Activated T-cell treated with anti-CD3 and anti-CD28 coated beads, Interleukin-2, amount 50 U/mL, for 24 hours (primary cell): ENCODE data around the gene PRR29.
A peak's percentile ranks its signal among the peaks of the same experiment; 100 is the strongest.
"Not testable (repeated sequence)": the region's sequence is repeated elsewhere in the genome, so short reads cannot be mapped to it uniquely, and the experiment has no call there.

ENCODE experiments used
- DNase-seq: peaks from one replicate; pipeline ENCODE4 v3.0.0-alpha.2; 2020
- H3K27ac Mint-ChIP-seq: 2 replicates; pipeline ENCODE4 v1.8.0; 2020; ENCODE audit warnings: mild to moderate bottlenecking, mixed read lengths
- H3K27me3 Mint-ChIP-seq: 2 replicates; pipeline ENCODE4 v1.8.0; 2020; ENCODE audit warnings: mixed read lengths
- H3K36me3 Mint-ChIP-seq: 2 replicates; pipeline ENCODE4 v1.8.0; 2020; ENCODE audit warnings: low read depth, mixed read lengths
- H3K4me1 Mint-ChIP-seq: 2 replicates; pipeline ENCODE4 v1.8.0; 2020; ENCODE audit warnings: low read depth, mixed read lengths
- H3K4me3 Mint-ChIP-seq: 2 replicates; pipeline ENCODE4 v1.8.0; 2020; ENCODE audit warnings: mild to moderate bottlenecking, moderate library complexity, mixed read lengths
- H3K9me3 Mint-ChIP-seq: 2 replicates; pipeline ENCODE4 v1.8.0; 2020; ENCODE audit warnings: mixed read lengths

Gene PRR29

GRCh38 chr17:63966646-63967264 lies 31.4 kb upstream of the PRR29 start:
- H3K4me3 Mint-ChIP-seq, result no peak overlapping the region
- H3K27me3 Mint-ChIP-seq, result no peaks in the 10 kb centered on the region
- H3K9me3 Mint-ChIP-seq, result no peaks in the 10 kb centered on the region
- H3K27ac Mint-ChIP-seq, result peak overlapping the region; percentile 64
- DNase-seq, result peak; percentile 44
- peaks cover 23% of the 10 kb centered on the region for H3K4me1 Mint-ChIP-seq
- no peaks in the 10 kb centered on the region for H3K36me3 Mint-ChIP-seq

- Mint-ChIP-seq H3K9me3 (no peaks in the 10 kb centered on the region), H3K36me3 (no peaks in the 10 kb centered on the region), H3K4me3 (no peak overlapping the region), H3K27ac (no peak overlapping the region), H3K27me3 (no peaks in the 10 kb centered on the region), H3K4me1 (peaks cover 23% of the 10 kb centered on the region)
- no peak for DNase-seq
Measured at GRCh38 chr17:63967953-63968352, 30.2 kb upstream of the PRR29 start.

- H3K27ac Mint-ChIP-seq, result no peak overlapping the region
Measured at GRCh38 chr17:63969278-63969677, 28.9 kb upstream of the PRR29 start.

GRCh38 chr17:63972796-63973195 lies 25.4 kb upstream of the PRR29 start, which contains the start of gene SCN4A:
Gene SCN4A, minus strand, starts transcription at chr17:63972918. Its CDS starts 77 bp downstream, at chr17:63972841.
- no peak within 1 kb of the TSS for H3K4me3 Mint-ChIP-seq
- no peak for DNase-seq
- peaks cover 23% of the 10 kb centered on the region for H3K4me1 Mint-ChIP-seq
- H3K27me3 Mint-ChIP-seq, result no peaks in the 10 kb centered on the region
- H3K27ac Mint-ChIP-seq, result no peak within 1 kb of the TSS
- no peaks in the 10 kb centered on the region for H3K9me3 Mint-ChIP-seq
- H3K36me3 Mint-ChIP-seq, result no peaks in the 10 kb centered on the region

More at GRCh38 chr17:63969278-63969677, 28.9 kb upstream of the PRR29 start:
- Mint-ChIP-seq H3K9me3 (no peaks in the 10 kb centered on the region), H3K27me3 (no peaks in the 10 kb centered on the region), H3K4me3 (no peak overlapping the region), H3K4me1 (peaks cover 24% of the 10 kb centered on the region), H3K36me3 (no peaks in the 10 kb centered on the region)
- no peak for DNase-seq

- Mint-ChIP-seq H3K27me3 (no peaks in the 10 kb centered on the region), H3K4me3 (no peak overlapping the region), H3K36me3 (no peaks in the 10 kb centered on the region), H3K27ac (no peak overlapping the region), H3K9me3 (no peaks in the 10 kb centered on the region), H3K4me1 (peaks cover 20% of the 10 kb centered on the region)
- DNase-seq, result no peak
Measured at GRCh38 chr17:63973247-63973646, 24.9 kb upstream of the PRR29 start.

- H3K27me3 Mint-ChIP-seq, result no peaks in the 10 kb centered on the region
- no peaks in the 10 kb centered on the region for H3K36me3 Mint-ChIP-seq
- peaks cover 18% of the 10 kb centered on the region for H3K4me1 Mint-ChIP-seq
- H3K27ac Mint-ChIP-seq, result no peak overlapping the region
- no peak overlapping the region for H3K4me3 Mint-ChIP-seq
- no peaks in the 10 kb centered on the region for H3K9me3 Mint-ChIP-seq
- no peak for DNase-seq
Measured at GRCh38 chr17:63973930-63974593, 24.1 kb upstream of the PRR29 start.

- peaks cover 18% of the 10 kb centered on the region for H3K4me1 Mint-ChIP-seq
- H3K4me3 Mint-ChIP-seq, result no peak overlapping the region
- DNase-seq, result no peak
- no peaks in the 10 kb centered on the region for H3K9me3 Mint-ChIP-seq
- no peak overlapping the region for H3K27ac Mint-ChIP-seq
- no peaks in the 10 kb centered on the region for H3K36me3 Mint-ChIP-seq
- H3K27me3 Mint-ChIP-seq, result no peaks in the 10 kb centered on the region
Measured at GRCh38 chr17:63974594-63975192, 23.5 kb upstream of the PRR29 start.

GRCh38 chr17:63975541-63976092 lies 22.5 kb upstream of the PRR29 start:
- H3K4me1 Mint-ChIP-seq, result peaks cover 18% of the 10 kb centered on the region
- no peaks in the 10 kb centered on the region for H3K27me3 Mint-ChIP-seq
- H3K36me3 Mint-ChIP-seq, result no peaks in the 10 kb centered on the region
- no peak overlapping the region for H3K27ac Mint-ChIP-seq
- H3K4me3 Mint-ChIP-seq, result no peak overlapping the region
- H3K9me3 Mint-ChIP-seq, result no peaks in the 10 kb centered on the region
- no peak for DNase-seq

GRCh38 chr17:63976702-63977101 lies 21.4 kb upstream of the PRR29 start:
- H3K27ac Mint-ChIP-seq, result no peak overlapping the region
- no peak overlapping the region for H3K4me3 Mint-ChIP-seq
- H3K4me1 Mint-ChIP-seq, result peaks cover 18% of the 10 kb centered on the region
- H3K9me3 Mint-ChIP-seq, result peaks cover 1% of the 10 kb centered on the region
- no peak for DNase-seq
- H3K27me3 Mint-ChIP-seq, result no peaks in the 10 kb centered on the region
- H3K36me3 Mint-ChIP-seq, result no peaks in the 10 kb centered on the region

- peaks cover 10% of the 10 kb centered on the region for H3K9me3 Mint-ChIP-seq
Measured at GRCh38 chr17:63978272-63979200, 19.6 kb upstream of the PRR29 start.

GRCh38 chr17:63982641-63983040 lies 15.5 kb upstream of the PRR29 start:
- H3K4me1 Mint-ChIP-seq, result peaks cover 20% of the 10 kb centered on the region
- peaks cover 10% of the 10 kb centered on the region for H3K9me3 Mint-ChIP-seq
- not testable (repeated sequence) for H3K27ac Mint-ChIP-seq, H3K36me3 Mint-ChIP-seq, DNase-seq, H3K4me3 Mint-ChIP-seq, H3K27me3 Mint-ChIP-seq

More at GRCh38 chr17:63978272-63979200, 19.6 kb upstream of the PRR29 start:
- Mint-ChIP-seq H3K27me3 (no peaks in the 10 kb centered on the region), H3K4me1 (peaks cover 18% of the 10 kb centered on the region), H3K36me3 (no peaks in the 10 kb centered on the region), H3K4me3 (no peak overlapping the region), H3K27ac (no peak overlapping the region)
- DNase-seq, result no peak

- H3K36me3 Mint-ChIP-seq, result no peaks in the 10 kb centered on the region
- no peak overlapping the region for H3K27ac Mint-ChIP-seq
Measured at GRCh38 chr17:63983320-63983719, 14.8 kb upstream of the PRR29 start.

GRCh38 chr17:63984236-63984635 lies 13.9 kb upstream of the PRR29 start:
- H3K4me1 Mint-ChIP-seq, result peaks cover 20% of the 10 kb centered on the region
- peaks cover 10% of the 10 kb centered on the region for H3K9me3 Mint-ChIP-seq
- no peak for DNase-seq
- no peaks in the 10 kb centered on the region for H3K27me3 Mint-ChIP-seq
- H3K36me3 Mint-ChIP-seq, result no peaks in the 10 kb centered on the region
- H3K4me3 Mint-ChIP-seq, result no peak overlapping the region
- H3K27ac Mint-ChIP-seq, result no peak overlapping the region

More at GRCh38 chr17:63983320-63983719, 14.8 kb upstream of the PRR29 start:
- Mint-ChIP-seq H3K4me3 (no peak overlapping the region), H3K9me3 (peaks cover 10% of the 10 kb centered on the region), H3K27me3 (no peaks in the 10 kb centered on the region), H3K4me1 (peaks cover 20% of the 10 kb centered on the region)
- DNase-seq, result no peak
